Lung (tissue), 12 donors: ENCODE measurements around the gene TMEM63A. TPM values are rescaled to one million over a fixed set of nuclear protein-coding genes. Genes with fewer than 3 reads are reported as not detected.

Experiments used
- ATAC-seq: fragments of 200-7000 bp; cut with Tn5 transposase; one replicate; pipeline ENCODE4 v1.9.1; 2020; ENCODE audit warnings: moderate number of reproducible peaks; ENCODE audit not compliant: insufficient read depth, low FRiP score
- DNase-seq, 3 donors: peaks; one replicate each; pipeline ENCODE4 v3.0.0-alpha.2; 2013 to 2017
- H3K27ac ChIP-seq, 2 donors: one replicate each; pipeline ENCODE4 v1.5.1; 2013; ENCODE audit warnings: mild to moderate bottlenecking in 2 of 2, moderate library complexity in 2 of 2, control low read depth in 1 of 2, inconsistent platforms in 1 of 2, low read depth in 1 of 2, low read length in 1 of 2
- H3K27me3 ChIP-seq, 3 donors: one replicate each; pipeline ENCODE4 v1.5.1; 2013; ENCODE audit warnings: low read length in 2 of 3; ENCODE audit not compliant: control insufficient read depth in 3 of 3, insufficient read depth in 3 of 3
- H3K36me3 ChIP-seq, 4 donors: one replicate each; pipeline ENCODE4 v1.5.1; 2013; ENCODE audit warnings: low read length in 4 of 4, mild to moderate bottlenecking in 1 of 4, moderate library complexity in 1 of 4; ENCODE audit not compliant: control insufficient read depth in 4 of 4, insufficient read depth in 4 of 4
- H3K4me1 ChIP-seq, 5 donors: one replicate each; pipeline ENCODE4 v1.5.1; 2013; ENCODE audit warnings: low read length in 5 of 5, mild to moderate bottlenecking in 2 of 5, moderate library complexity in 1 of 5; ENCODE audit not compliant: control insufficient read depth in 5 of 5, insufficient read depth in 5 of 5
- H3K4me3 ChIP-seq: one replicate; pipeline ENCODE4 v1.5.1; 2013; ENCODE audit warnings: mild to moderate bottlenecking, control low read depth, moderate library complexity
- H3K9ac ChIP-seq, 2 donors: one replicate each; pipeline ENCODE4 v1.5.1; 2013; ENCODE audit warnings: low read length in 2 of 2, control low read depth in 1 of 2; ENCODE audit not compliant: insufficient read depth in 1 of 2
- H3K9me3 ChIP-seq, 4 donors: one replicate each; pipeline ENCODE4 v1.5.1; 2013; ENCODE audit warnings: low read length in 3 of 4, mild to moderate bottlenecking in 1 of 4, moderate library complexity in 1 of 4; ENCODE audit not compliant: control insufficient read depth in 4 of 4, insufficient read depth in 3 of 4
- CTCF ChIP-seq: IDR thresholded peaks from 2 replicates; pipeline ENCODE4 v1.5.1; 2012; ENCODE audit warnings: mild to moderate bottlenecking; ENCODE audit errors: control extremely low read depth, extremely low read depth
- WGBS, 2 donors: extraction: QIAGEN DNeasy Blood & Tissue Kit; methylation state at CpG; one replicate each; pipeline ENCODE4 v1.1.7; 2013; 5-methylcytosine and 5-hydroxymethylcytosine counted together
- polyA plus RNA-seq, 2 donors: library from polyadenylated mRNA; stranded (reverse); fragments of 200-250 nt; gene quantifications; one replicate each; pipeline ENCODE4 v1.2.1, GENCODE V29; 2013
- total RNA-seq, 2 donors: library from RNA; depleted of rRNA in 1 of 2; stranded (reverse); fragments of >200 nt in 1 of 2; gene quantifications; one replicate each; pipeline ENCODE4 v1.2.1, GENCODE V29; 2014 to 2021
- donor health status: control.
- donor health status: control.
- donor health status: Bipolar disorder and iron deficiency.
- donor health status: healthy.
- donor health status: DM: yes; HTN: yes; CAD: no.

The TMEM63A gene
- total and polyA plus RNA-seq, 4 donors = 26.1 to 108 (median 73.1) TPM

- no peaks in the 10 kb centered on the region for H3K9me3 ChIP-seq
- H3K4me1 ChIP-seq = peaks cover 0 to 11% (median 0%) of the 10 kb centered on the region in 5 donors
- H3K9ac ChIP-seq = no peak overlapping the region
- H3K27ac ChIP-seq = no peak overlapping the region
- H3K4me3 ChIP-seq = no peak overlapping the region
- TF ChIP-seq CTCF = peak; percentile 50
- peak; percentile 93 for ATAC-seq
- WGBS, 2 donors = 38 to 47% methylated on average over 53 of the region's 53 CpGs
- no peaks in the 10 kb centered on the region for H3K27me3 ChIP-seq
- DNase-seq = peak; percentile 70 to 77 (median 74)
- H3K36me3 ChIP-seq = peaks cover 0 to 7% (median 1%) of the 10 kb centered on the region in 4 donors
Observed at GRCh38 chr1:225911191-225912130, 29.3 kb upstream of the TMEM63A start.

GRCh38 chr1:225909477-225909876, 27.3 kb upstream of the TMEM63A start:
- peaks cover 0 to 5% (median 0%) of the 10 kb centered on the region in 4 donors for H3K36me3 ChIP-seq
- H3K9me3 ChIP-seq = no peaks in the 10 kb centered on the region
- no peaks in the 10 kb centered on the region for H3K27me3 ChIP-seq
- WGBS, 2 donors = 96 to 100% methylated on average over 1 of the region's 1 CpG
- H3K9ac ChIP-seq = no peak overlapping the region
- no peak overlapping the region for H3K4me3 ChIP-seq
- ATAC-seq (no peak), DNase-seq (no peak)
- peaks cover 0 to 11% (median 0%) of the 10 kb centered on the region in 5 donors for H3K4me1 ChIP-seq
- H3K27ac ChIP-seq = no peak overlapping the region
- TF ChIP-seq CTCF = no peak

GRCh38 chr1:225908773-225909172, 26.6 kb upstream of the TMEM63A start:
- H3K27me3 ChIP-seq = no peaks in the 10 kb centered on the region
- peaks cover 0 to 11% (median 0%) of the 10 kb centered on the region in 5 donors for H3K4me1 ChIP-seq
- no peak overlapping the region for H3K4me3 ChIP-seq
- no peak for TF ChIP-seq CTCF
- no peak for ATAC-seq
- no peak overlapping the region for H3K9ac ChIP-seq
- no peak overlapping the region for H3K27ac ChIP-seq
- no peaks in the 10 kb centered on the region for H3K9me3 ChIP-seq
- WGBS, 2 donors = 71 to 74% methylated on average over 2 of the region's 2 CpGs
- H3K36me3 ChIP-seq = peaks cover 0 to 1% (median 0%) of the 10 kb centered on the region in 4 donors
- DNase-seq = no peak
